ENCODE results near the gene ADCY2.

Gene ADCY2

DNA sequence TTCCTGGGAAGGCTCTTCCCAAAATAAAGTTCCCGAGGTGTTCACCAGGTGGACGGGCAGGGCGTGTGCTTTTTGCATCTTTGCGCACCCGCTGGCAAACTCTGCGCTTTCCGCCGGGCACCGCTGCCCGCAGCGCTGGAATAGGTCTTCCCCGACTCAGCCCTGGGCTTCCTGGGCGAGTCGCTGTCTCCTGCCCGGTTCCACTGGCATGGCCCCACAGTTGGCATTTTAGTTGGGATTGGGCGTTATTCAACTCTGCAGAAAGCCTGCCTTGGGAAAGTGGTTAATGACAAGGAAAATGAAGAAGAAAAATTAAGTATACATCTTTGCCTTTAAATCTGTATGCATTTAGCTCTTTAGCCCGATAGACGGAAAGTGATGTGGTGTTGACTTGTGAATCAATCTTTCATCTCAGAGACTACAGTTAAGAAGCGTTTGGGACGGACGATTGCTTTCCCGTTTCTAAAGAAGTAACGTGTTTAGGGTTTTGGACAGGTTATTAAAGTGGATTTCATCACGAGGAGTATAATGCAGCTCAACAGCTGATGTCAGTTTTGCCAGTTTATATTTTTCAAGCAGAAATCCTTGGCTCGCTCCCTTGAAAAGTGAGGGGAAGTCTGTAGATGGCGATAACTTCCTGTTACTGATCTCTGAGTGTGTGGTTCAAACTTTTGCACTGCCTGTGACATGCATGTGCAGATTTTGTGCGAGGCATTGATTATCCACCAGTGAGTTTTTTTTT lies 946 bp downstream of the ADCY2 start:
- Histone ChIP-seq H3K4me3 (replicated peaks; ENCODE audit: low read depth, low read length) (no peak overlapping the region), H3K36me3 (ENCODE audit: control insufficient read depth, insufficient read depth, low read length) (no peaks in the 10 kb centered on the region), H3K27me3 (replicated peaks; ENCODE audit: control insufficient read depth, insufficient read depth, low read length) (no peaks in the 10 kb centered on the region)
- TF ChIP-seq, protein P1, sequence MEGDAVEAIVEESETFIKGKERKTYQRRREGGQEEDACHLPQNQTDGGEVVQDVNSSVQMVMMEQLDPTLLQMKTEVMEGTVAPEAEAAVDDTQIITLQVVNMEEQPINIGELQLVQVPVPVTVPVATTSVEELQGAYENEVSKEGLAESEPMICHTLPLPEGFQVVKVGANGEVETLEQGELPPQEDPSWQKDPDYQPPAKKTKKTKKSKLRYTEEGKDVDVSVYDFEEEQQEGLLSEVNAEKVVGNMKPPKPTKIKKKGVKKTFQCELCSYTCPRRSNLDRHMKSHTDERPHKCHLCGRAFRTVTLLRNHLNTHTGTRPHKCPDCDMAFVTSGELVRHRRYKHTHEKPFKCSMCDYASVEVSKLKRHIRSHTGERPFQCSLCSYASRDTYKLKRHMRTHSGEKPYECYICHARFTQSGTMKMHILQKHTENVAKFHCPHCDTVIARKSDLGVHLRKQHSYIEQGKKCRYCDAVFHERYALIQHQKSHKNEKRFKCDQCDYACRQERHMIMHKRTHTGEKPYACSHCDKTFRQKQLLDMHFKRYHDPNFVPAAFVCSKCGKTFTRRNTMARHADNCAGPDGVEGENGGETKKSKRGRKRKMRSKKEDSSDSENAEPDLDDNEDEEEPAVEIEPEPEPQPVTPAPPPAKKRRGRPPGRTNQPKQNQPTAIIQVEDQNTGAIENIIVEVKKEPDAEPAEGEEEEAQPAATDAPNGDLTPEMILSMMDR (IDR thresholded peaks at IDR 0.05; ENCODE audit: insufficient read depth, low read length, poor library complexity, severe bottlenecking) = no peak
- no peak for DNase-seq (ENCODE audit: extremely low read depth, insufficient read length)

DNA sequence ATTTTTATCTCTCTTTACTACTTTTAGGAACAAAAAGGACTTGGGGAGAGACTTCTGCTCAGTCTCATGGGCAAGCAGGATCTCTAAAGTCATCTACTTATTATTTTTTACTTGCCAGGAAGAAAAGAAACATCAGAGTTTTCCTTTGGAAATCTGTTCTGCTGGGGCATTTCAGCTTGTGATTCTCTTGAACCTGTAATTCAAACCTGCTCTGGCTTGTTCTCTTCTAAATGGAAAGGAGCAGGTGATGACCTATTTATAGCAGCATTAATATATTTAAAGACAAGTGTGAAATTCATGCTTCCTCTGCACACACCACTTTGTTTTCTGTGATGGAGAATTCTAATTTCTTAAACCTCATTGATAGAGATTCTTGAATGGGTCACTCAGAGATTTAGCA lies 2.0 kb downstream of the ADCY2 start:
- no peak for DNase-seq (ENCODE audit: extremely low read depth, insufficient read length)
- no peaks in the 10 kb centered on the region for H3K36me3 ChIP-seq (ENCODE audit: control insufficient read depth, insufficient read depth, low read length)
- no peaks in the 10 kb centered on the region for H3K27me3 ChIP-seq (replicated peaks; ENCODE audit: control insufficient read depth, insufficient read depth, low read length)
- TF ChIP-seq, protein P1 (IDR thresholded peaks at IDR 0.05; ENCODE audit: insufficient read depth, low read length, poor library complexity, severe bottlenecking) = no peak
- H3K4me3 ChIP-seq (replicated peaks; ENCODE audit: low read depth, low read length) = no peak overlapping the region

DNA sequence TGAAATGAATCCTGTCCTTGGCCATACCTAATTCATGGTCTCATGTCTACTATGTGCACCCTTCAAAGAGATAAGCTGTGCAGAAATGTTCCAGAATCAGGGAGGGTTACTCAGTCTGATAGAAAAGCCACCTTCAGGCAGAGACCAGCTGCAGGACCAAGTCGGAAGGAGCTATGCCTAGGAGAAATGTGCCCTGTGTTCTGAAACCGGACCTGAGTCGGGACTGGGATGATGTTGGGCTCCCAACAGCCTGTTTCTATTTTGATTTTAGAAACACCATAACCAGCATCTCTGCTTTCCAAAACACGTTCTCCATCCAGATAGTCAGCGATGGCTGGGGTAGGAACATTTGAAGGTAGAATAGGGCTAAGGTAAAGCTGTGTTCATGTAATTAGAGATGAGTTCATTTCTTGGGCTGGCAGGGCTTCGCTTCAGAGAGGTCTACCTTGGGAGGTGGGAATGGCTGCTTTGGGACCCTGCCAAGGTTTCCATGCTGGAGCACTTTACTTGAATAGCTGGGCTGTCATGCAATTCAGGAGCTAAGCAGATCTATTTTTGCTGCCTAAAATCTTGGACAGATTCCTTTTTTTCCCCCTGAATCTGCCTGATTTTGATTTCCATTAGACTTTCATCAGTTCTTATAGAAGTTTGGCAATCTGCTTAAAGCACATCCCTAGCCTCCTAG lies 2.8 kb downstream of the ADCY2 start:
- Histone ChIP-seq H3K4me3 (replicated peaks; ENCODE audit: low read depth, low read length) (no peak overlapping the region), H3K36me3 (ENCODE audit: control insufficient read depth, insufficient read depth, low read length) (no peaks in the 10 kb centered on the region), H3K27me3 (replicated peaks; ENCODE audit: control insufficient read depth, insufficient read depth, low read length) (no peaks in the 10 kb centered on the region)
- no peak for DNase-seq (ENCODE audit: extremely low read depth, insufficient read length)
- TF ChIP-seq, protein P1 (IDR thresholded peaks at IDR 0.05; ENCODE audit: insufficient read depth, low read length, poor library complexity, severe bottlenecking) = no peak

DNA sequence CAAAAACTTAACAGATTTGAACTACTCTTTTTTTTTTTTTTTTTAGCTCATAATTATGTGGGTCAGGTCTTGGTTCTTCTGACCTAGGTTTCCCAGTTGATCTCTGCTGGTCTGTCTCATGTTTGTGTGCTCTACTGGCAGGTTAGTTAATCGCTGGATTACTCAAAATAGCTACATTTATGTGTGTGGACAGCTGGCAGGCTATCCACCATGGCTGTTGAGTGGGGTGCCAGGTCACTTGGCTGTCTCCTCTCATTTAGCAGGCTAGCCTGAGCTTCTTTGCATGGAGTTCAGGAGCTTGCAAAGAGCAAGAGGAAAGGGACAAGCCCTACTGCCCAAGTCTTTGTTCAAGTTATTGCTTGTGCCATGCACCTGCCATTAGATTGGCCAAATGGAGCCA lies 9.3 kb downstream of the ADCY2 start:
- DNase-seq (ENCODE audit: extremely low read depth, insufficient read length) = no peak
- no peaks in the 10 kb centered on the region for H3K27me3 ChIP-seq (replicated peaks; ENCODE audit: control insufficient read depth, insufficient read depth, low read length)
- no peak overlapping the region for H3K4me3 ChIP-seq (replicated peaks; ENCODE audit: low read depth, low read length)
- TF ChIP-seq, protein P1 (IDR thresholded peaks at IDR 0.05; ENCODE audit: insufficient read depth, low read length, poor library complexity, severe bottlenecking) = no peak
- no peaks in the 10 kb centered on the region for H3K36me3 ChIP-seq (ENCODE audit: control insufficient read depth, insufficient read depth, low read length)

DNA sequence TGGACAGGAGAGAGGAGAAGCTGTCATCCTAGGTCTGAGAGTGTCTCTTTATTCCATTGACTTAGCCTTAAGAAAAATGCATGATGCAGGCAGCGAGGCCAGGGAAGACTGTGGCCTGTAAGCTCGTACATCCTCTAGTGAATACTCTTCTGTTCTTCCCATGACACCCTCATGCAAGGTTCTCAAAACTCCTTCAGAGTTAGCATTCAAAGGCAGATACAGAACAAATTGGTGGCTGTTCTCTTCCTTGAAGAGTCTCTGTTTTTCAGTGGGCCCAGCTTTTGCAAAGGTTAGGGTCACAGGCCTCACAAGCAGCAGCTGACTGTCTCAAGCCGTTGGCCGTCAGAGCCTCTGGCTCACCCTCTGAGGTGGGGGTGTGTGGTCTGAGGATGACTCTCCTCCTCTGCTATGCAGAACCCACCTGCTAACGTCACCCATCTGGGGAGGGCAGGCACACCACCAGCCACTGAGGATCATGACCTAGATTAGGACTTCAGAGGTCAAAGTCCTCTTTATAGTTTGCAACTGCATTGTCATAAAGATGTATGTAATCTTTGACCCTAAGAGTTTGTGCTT lies 15.1 kb downstream of the ADCY2 start:
- no peaks in the 10 kb centered on the region for H3K36me3 ChIP-seq (ENCODE audit: control insufficient read depth, insufficient read depth, low read length)
- no peak for DNase-seq (ENCODE audit: extremely low read depth, insufficient read length)
- TF ChIP-seq, protein P1 (IDR thresholded peaks at IDR 0.05; ENCODE audit: insufficient read depth, low read length, poor library complexity, severe bottlenecking) = no peak
- no peak overlapping the region for H3K4me3 ChIP-seq (replicated peaks; ENCODE audit: low read depth, low read length)
- no peaks in the 10 kb centered on the region for H3K27me3 ChIP-seq (replicated peaks; ENCODE audit: control insufficient read depth, insufficient read depth, low read length)

All from GM06990 (cell line).